Measurements from ENCODE around the gene SRBD1.

SRBD1 gene

GRCh38 chr2:45388541-45389100 lies 222.4 kb downstream of the SRBD1 start:
- no peak for TF ChIP-seq CTCF (IDR thresholded peaks at IDR 0.05; ENCODE audit: low read depth, low read length, missing control alignments)
- DNase-seq (ENCODE audit: extremely low read depth, low read depth): no peak
- no peak overlapping the region for H3K4me3 ChIP-seq (replicated peaks; ENCODE audit: low read depth, low read length)

GRCh38 chr2:45382744-45383143 lies 228.3 kb downstream of the SRBD1 start:
- no peak for TF ChIP-seq CTCF (IDR thresholded peaks at IDR 0.05; ENCODE audit: low read depth, low read length, missing control alignments)
- peak; percentile 4 for DNase-seq (ENCODE audit: extremely low read depth, low read depth)
- no peak overlapping the region for H3K4me3 ChIP-seq (replicated peaks; ENCODE audit: low read depth, low read length)

GRCh38 chr2:45380131-45380836 lies 230.8 kb downstream of the SRBD1 start:
- DNase-seq (ENCODE audit: extremely low read depth, low read depth): peak; percentile 9
- no peak for TF ChIP-seq CTCF (IDR thresholded peaks at IDR 0.05; ENCODE audit: low read depth, low read length, missing control alignments)
- no peak overlapping the region for H3K4me3 ChIP-seq (replicated peaks; ENCODE audit: low read depth, low read length)

GRCh38 chr2:45379399-45380087 lies 231.5 kb downstream of the SRBD1 start:
- no peak for DNase-seq (ENCODE audit: extremely low read depth, low read depth)
- no peak for TF ChIP-seq CTCF (IDR thresholded peaks at IDR 0.05; ENCODE audit: low read depth, low read length, missing control alignments)
- H3K4me3 ChIP-seq (replicated peaks; ENCODE audit: low read depth, low read length): no peak overlapping the region

GRCh38 chr2:45373534-45373933 lies 237.5 kb downstream of the SRBD1 start:
- no peak for DNase-seq (ENCODE audit: extremely low read depth, low read depth)
- H3K4me3 ChIP-seq (replicated peaks; ENCODE audit: low read depth, low read length): no peak overlapping the region
- TF ChIP-seq CTCF (IDR thresholded peaks at IDR 0.05; ENCODE audit: low read depth, low read length, missing control alignments): no peak

- no peak overlapping the region for H3K4me3 ChIP-seq (replicated peaks; ENCODE audit: low read depth, low read length)
- DNase-seq (ENCODE audit: extremely low read depth, low read depth): no peak
- no peak for TF ChIP-seq CTCF (IDR thresholded peaks at IDR 0.05; ENCODE audit: low read depth, low read length, missing control alignments)
Observed at GRCh38 chr2:45370369-45370768, 240.7 kb downstream of the SRBD1 start.

Data from HFF-Myc (cell line).